GM23248 (cell line): ENCODE data around the gene EFHC1.

Experiments used
- EZH2 ChIP-seq: fragments of 200-600 bp; sonication (generic); IDR thresholded peaks from 2 replicates; pipeline ENCODE4 v1.6.1; 2018; ENCODE audit warnings: antibody characterized with exemption, mild to moderate bottlenecking; ENCODE audit not compliant: insufficient read depth, poor library complexity, severe bottlenecking
- EZH2phosphoT487 ChIP-seq: fragments of 200-600 bp; sonication (generic); IDR thresholded peaks from 2 replicates; pipeline ENCODE4 v1.6.1; 2018; ENCODE audit warnings: antibody characterized with exemption, moderate library complexity, mild to moderate bottlenecking, low read depth; ENCODE audit not compliant: insufficient read depth

DNA sequence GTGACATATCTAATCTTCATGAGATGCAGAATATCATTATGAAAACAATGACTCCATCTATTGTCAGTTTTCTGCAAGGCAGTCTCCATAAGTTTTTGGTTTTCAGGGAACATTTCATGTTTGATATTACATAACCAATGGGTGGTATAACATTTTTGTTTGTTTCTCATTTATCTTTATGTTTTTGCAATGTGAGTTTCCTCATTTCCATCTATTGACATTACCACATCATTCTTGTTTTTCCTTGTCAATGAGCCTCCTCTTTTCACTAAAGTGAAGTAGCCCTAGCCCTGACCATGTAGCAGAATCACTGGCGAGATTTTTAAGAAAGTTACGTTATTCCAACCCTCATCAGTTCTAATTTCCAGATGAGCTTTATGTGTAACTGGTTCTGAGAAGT, 4.4 kb downstream of the EFHC1 start:
- no peak for TF ChIP-seq EZH2
- no peak for TF ChIP-seq EZH2phosphoT487
